HEK293 (cell line): ENCODE data around the gene SHISAL2B.

Experiments
- CTCF ChIA-PET: fragments of 350-600 bp; formaldehyde crosslinking; extraction: SDS; loops from one replicate; lab custom pipeline; 2021; ENCODE audit warnings: antibody characterized with exemption; lab: Yijun Ruan, JAX
- POLR2A ChIA-PET: fragments of 300-600 bp; formaldehyde crosslinking; extraction: SDS; loops from one replicate; lab custom pipeline; 2020; ENCODE audit warnings: antibody characterized with exemption, inconsistent platforms; lab: Yijun Ruan, JAX
- H3K27ac ChIP-seq: fragments of 200-500 bp; sonication (Bioruptor generic); 2 replicates; pipeline ENCODE4 v1.5.1; 2014; ENCODE audit warnings: low read depth, low read length, control low read depth, inconsistent platforms; ENCODE audit errors: extremely low read depth
- H3K36me3 ChIP-seq, 2 experiments: fragments of 200-500 bp in 1 of 2; sonication (Bioruptor generic) in 1 of 2; 1 replicate in 1 of 2; 2 replicates in 1 of 2; pipeline ENCODE4 v1.5.1; 2014 to 2017; ENCODE audit warnings: inconsistent platforms in 2 of 2, low read length in 2 of 2; ENCODE audit not compliant: control insufficient read depth in 2 of 2, insufficient read depth in 1 of 2
- H3K4me1 ChIP-seq: fragments of 200-500 bp; sonication (Bioruptor generic); 2 replicates; pipeline ENCODE4 v1.5.1; 2014; ENCODE audit warnings: mild to moderate bottlenecking, low read length, inconsistent platforms; ENCODE audit not compliant: control insufficient read depth, insufficient read depth
- H3K4me3 ChIP-seq: 2 replicates; pipeline ENCODE4 v1.5.1; 2011; ENCODE audit warnings: low read depth, mild to moderate bottlenecking, control low read depth, low read length, moderate library complexity
- H3K9me3 ChIP-seq: fragments of 200-500 bp; sonication (Bioruptor generic); 2 replicates; pipeline ENCODE4 v1.5.1; 2014; ENCODE audit warnings: low read depth, low read length, inconsistent platforms; ENCODE audit not compliant: control insufficient read depth, insufficient read depth
- EGR2 ChIP-seq: fragments of 450-650 bp; formaldehyde crosslinking; IDR thresholded peaks from 2 replicates; pipeline ENCODE4 v1.5.1; 2016; ENCODE audit warnings: low read depth, missing biosample characterization, missing genetic modification characterization
- GLIS1 ChIP-seq: fragments of 450-650 bp; formaldehyde crosslinking; IDR thresholded peaks from 2 replicates; pipeline ENCODE4 v1.5.1; 2016; ENCODE audit warnings: missing biosample characterization, missing genetic modification characterization
- HOXC10 ChIP-seq: sonication (generic); formaldehyde crosslinking; IDR thresholded peaks from 2 replicates; pipeline ENCODE4 v1.8.1; 2023; ENCODE audit warnings: mild to moderate bottlenecking, missing genetic modification reagents
- INSM2 ChIP-seq: fragments of 450-650 bp; formaldehyde crosslinking; IDR thresholded peaks from 2 replicates; pipeline ENCODE4 v1.5.1; 2016; ENCODE audit warnings: missing biosample characterization, missing genetic modification characterization
- KLF7 ChIP-seq: fragments of 450-650 bp; formaldehyde crosslinking; IDR thresholded peaks from 2 replicates; pipeline ENCODE4 v1.5.1; 2016; ENCODE audit warnings: missing biosample characterization, missing genetic modification characterization, borderline replicate concordance
- KLF8 ChIP-seq: fragments of 450-650 bp; formaldehyde crosslinking; IDR thresholded peaks from 2 replicates; pipeline ENCODE4 v1.5.1; 2016; ENCODE audit warnings: missing biosample characterization, missing genetic modification characterization
- MEIS1 ChIP-seq: sonication (generic); formaldehyde crosslinking; IDR thresholded peaks from 2 replicates; pipeline ENCODE4 v1.8.1; 2022; ENCODE audit warnings: missing genetic modification reagents, mild to moderate bottlenecking, borderline replicate concordance
- PRDM1 ChIP-seq: fragments of 450-650 bp; formaldehyde crosslinking; IDR thresholded peaks from 2 replicates; pipeline ENCODE4; 2016; ENCODE audit warnings: missing biosample characterization, missing genetic modification characterization
- SALL2 ChIP-seq: fragments of 450-650 bp; formaldehyde crosslinking; IDR thresholded peaks from 2 replicates; pipeline ENCODE4 v1.5.0; 2017; ENCODE audit warnings: missing biosample characterization, mild to moderate bottlenecking, missing genetic modification characterization, borderline replicate concordance
- SCRT1 ChIP-seq: fragments of 450-650 bp; formaldehyde crosslinking; IDR thresholded peaks from 2 replicates; pipeline ENCODE4 v1.5.1; 2016; ENCODE audit warnings: missing biosample characterization, missing genetic modification characterization, borderline replicate concordance
- SP3 ChIP-seq: fragments of 450-650 bp; formaldehyde crosslinking; IDR thresholded peaks from 2 replicates; pipeline ENCODE4 v1.5.1; 2016; ENCODE audit warnings: missing biosample characterization, missing genetic modification characterization
- TSHZ1 ChIP-seq: fragments of 450-650 bp; formaldehyde crosslinking; IDR thresholded peaks from 2 replicates; pipeline ENCODE4 v1.5.1; 2016; ENCODE audit warnings: missing biosample characterization, missing genetic modification characterization, borderline replicate concordance
- ZBTB7A ChIP-seq: fragments of 450-650 bp; formaldehyde crosslinking; IDR thresholded peaks from 2 replicates; pipeline ENCODE4 v1.5.1; 2016; ENCODE audit warnings: low read depth, missing biosample characterization, missing genetic modification characterization
- ZFHX2 ChIP-seq: fragments of 450-650 bp; formaldehyde crosslinking; conservative IDR thresholded peaks from 2 replicates; pipeline ENCODE4 v1.5.1; 2016; ENCODE audit warnings: missing biosample characterization, missing genetic modification characterization
- ZNF132 ChIP-seq: fragments of 450-650 bp; formaldehyde crosslinking; IDR thresholded peaks from 2 replicates; pipeline ENCODE4 v1.5.1; 2017; ENCODE audit warnings: missing biosample characterization, missing genetic modification characterization, borderline replicate concordance
- ZNF146 ChIP-seq: fragments of 450-650 bp; formaldehyde crosslinking; IDR thresholded peaks from 2 replicates; pipeline ENCODE4 v1.5.1; 2016; ENCODE audit warnings: missing biosample characterization, missing genetic modification characterization
- ZNF169 ChIP-seq: fragments of 450-650 bp; formaldehyde crosslinking; IDR thresholded peaks from 2 replicates; pipeline ENCODE4 v1.5.1; 2016; ENCODE audit warnings: missing biosample characterization, missing genetic modification characterization
- ZNF239 ChIP-seq: fragments of 450-650 bp; formaldehyde crosslinking; IDR thresholded peaks from 2 replicates; pipeline ENCODE4 v1.5.1; 2016; ENCODE audit warnings: missing biosample characterization, missing genetic modification characterization
- ZNF324 ChIP-seq: fragments of 450-650 bp; formaldehyde crosslinking; IDR thresholded peaks from 2 replicates; pipeline ENCODE4 v1.5.1; 2016; ENCODE audit warnings: missing biosample characterization, missing genetic modification characterization
- ZNF335 ChIP-seq: fragments of 450-650 bp; formaldehyde crosslinking; conservative IDR thresholded peaks from 2 replicates; pipeline ENCODE4 v1.5.1; 2016; ENCODE audit warnings: missing biosample characterization, missing genetic modification characterization
- ZNF350 ChIP-seq: fragments of 450-650 bp; formaldehyde crosslinking; IDR thresholded peaks from 2 replicates; pipeline ENCODE4 v1.5.0; 2017; ENCODE audit warnings: missing biosample characterization, mild to moderate bottlenecking, missing genetic modification characterization
- ZNF366 ChIP-seq: fragments of 450-650 bp; formaldehyde crosslinking; conservative IDR thresholded peaks from 2 replicates; pipeline ENCODE4 v1.5.1; 2016; ENCODE audit warnings: missing biosample characterization, missing genetic modification characterization
- ZNF398 ChIP-seq: fragments of 450-650 bp; formaldehyde crosslinking; IDR thresholded peaks from 2 replicates; pipeline ENCODE4 v1.5.1; 2017; ENCODE audit warnings: missing biosample characterization, missing genetic modification characterization
- ZNF404 ChIP-seq: fragments of 450-650 bp; formaldehyde crosslinking; IDR thresholded peaks from 2 replicates; pipeline ENCODE4 v1.5.1; 2017; ENCODE audit warnings: missing biosample characterization, missing genetic modification characterization
- ZNF433 ChIP-seq: fragments of 450-650 bp; formaldehyde crosslinking; IDR thresholded peaks from 2 replicates; pipeline ENCODE4 v1.5.1; 2016; ENCODE audit warnings: missing biosample characterization, missing genetic modification characterization, low read depth
- ZNF580 ChIP-seq: fragments of 450-650 bp; formaldehyde crosslinking; IDR thresholded peaks from 2 replicates; pipeline ENCODE4 v1.5.1; 2016; ENCODE audit warnings: missing biosample characterization, missing genetic modification characterization
- ZNF610 ChIP-seq: fragments of 450-650 bp; formaldehyde crosslinking; IDR thresholded peaks from 2 replicates; pipeline ENCODE4 v1.5.1; 2016; ENCODE audit warnings: missing biosample characterization, missing genetic modification characterization, borderline replicate concordance
- ZNF623 ChIP-seq: fragments of 450-650 bp; formaldehyde crosslinking; IDR thresholded peaks from 2 replicates; pipeline ENCODE4 v1.5.1; 2016; ENCODE audit warnings: missing biosample characterization, missing genetic modification characterization
- ZNF664 ChIP-seq: fragments of 450-650 bp; formaldehyde crosslinking; IDR thresholded peaks from 2 replicates; pipeline ENCODE4 v1.5.1; 2016; ENCODE audit warnings: missing biosample characterization, missing genetic modification characterization
- ZNF76 ChIP-seq: fragments of 450-650 bp; formaldehyde crosslinking; IDR thresholded peaks from 2 replicates; pipeline ENCODE4; 2016; ENCODE audit warnings: low read depth, missing biosample characterization, missing genetic modification characterization, borderline replicate concordance

The SHISAL2B gene

GRCh38 chr5:64688965-64689364 lies 1.3 kb upstream of the SHISAL2B start:
- no peak overlapping the region for H3K27ac ChIP-seq
- no peaks in the 10 kb centered on the region for H3K9me3 ChIP-seq
- CTCF ChIA-PET = no interaction called here
- no peaks in the 10 kb centered on the region for H3K36me3 ChIP-seq
- TF ChIP-seq ZNF404 (tag by site-specific recombination) (no peak), ZNF580 (tag by site-specific recombination) (no peak), ZNF335 (tag by site-specific recombination) (no peak), ZNF350 (tag by site-specific recombination) (no peak), GLIS1 (no peak), ZBTB7A (no peak), SALL2 (tag by site-specific recombination) (no peak), ZNF664 (tag by site-specific recombination) (no peak), ZNF132 (tag by site-specific recombination) (no peak), ZNF76 (tag by site-specific recombination) (no peak), EGR2 (tag by site-specific recombination) (no peak), HOXC10 (CRISPR knock-in tag) (no peak)
- 0 out of 2 replicates have a peak, but pooled peaks cover 3% of the 10 kb centered on the region for H3K4me1 ChIP-seq
- H3K4me3 ChIP-seq = no peak overlapping the region
- POLR2A ChIA-PET = no interaction called here

GRCh38 chr5:64690104-64690416 lies 243 bp upstream of the SHISAL2B start:
- H3K4me3 ChIP-seq = peak overlapping the region; percentile 33
- H3K4me1 ChIP-seq = 0 out of 2 replicates have a peak, but pooled peaks cover 3% of the 10 kb centered on the region
- H3K9me3 ChIP-seq = no peaks in the 10 kb centered on the region
- ChIA-PET POLR2A (interaction anchor here (0.6 kb wide), 1 partner anchor 417 kb away, joined by 3 read pairs; no protein-coding TSS in a partner anchor), CTCF (interaction anchor here (0.9 kb wide), 1 partner anchor 9 kb away, joined by 4 read pairs; no protein-coding TSS in a partner anchor)
- H3K27ac ChIP-seq = peak overlapping the region; percentile 45; the same call in 1 of the 2 replicates
- H3K36me3 ChIP-seq = no peaks in the 10 kb centered on the region
- TF ChIP-seq PRDM1 (tag by site-specific recombination) (peak; percentile 96), SCRT1 (no peak), ZNF610 (tag by site-specific recombination) (peak; percentile 60; the same call in 1 of the 2 replicates), KLF7 (tag by site-specific recombination) (0 out of 2 replicates have a peak, but pooled peaks have one; percentile 39), ZNF169 (tag by site-specific recombination) (no peak), ZFHX2 (peak; percentile 51; the same call in 1 of the 2 replicates), TSHZ1 (no peak), ZNF433 (tag by site-specific recombination) (no peak), ZNF366 (tag by site-specific recombination) (peak; percentile 90), ZNF324 (tag by site-specific recombination) (no peak), KLF8 (tag by site-specific recombination) (no peak), INSM2 (tag by site-specific recombination) (no peak), MEIS1 (CRISPR knock-in tag) (no peak), ZNF623 (tag by site-specific recombination) (no peak), ZNF398 (tag by site-specific recombination) (no peak), SP3 (tag by site-specific recombination) (no peak), EGR2 (tag by site-specific recombination) (0 out of 2 replicates have a peak, but pooled peaks have one; percentile 25), ZNF146 (tag by site-specific recombination) (no peak), ZNF239 (no peak), HOXC10 (CRISPR knock-in tag) (no peak)
